Endothelial cell of umbilical vein (primary cell): ENCODE results near the gene ACKR3.

Experiments
- EZH2 ChIP-seq: IDR thresholded peaks from 2 replicates; pipeline ENCODE4 v1.6.1; 2012; ENCODE audit warnings: borderline replicate concordance, low read depth, mild to moderate bottlenecking, moderate library complexity, low read length, inconsistent platforms; ENCODE audit not compliant: severe bottlenecking
- FOS ChIP-seq: IDR thresholded peaks from 2 replicates; pipeline ENCODE4 v1.6.1; 2011; ENCODE audit warnings: mild to moderate bottlenecking, low read length, moderate library complexity, borderline replicate concordance; ENCODE audit not compliant: insufficient read depth
- GATA2 ChIP-seq: IDR thresholded peaks from 2 replicates; pipeline ENCODE4 v1.7.0; 2011; ENCODE audit warnings: low read depth, mild to moderate bottlenecking, moderate library complexity, mixed read lengths, low read length; ENCODE audit not compliant: insufficient read length, insufficient read depth
- JUN ChIP-seq: IDR thresholded peaks from 2 replicates; pipeline ENCODE4 v1.6.1; 2011; ENCODE audit warnings: borderline replicate concordance, low read depth; ENCODE audit not compliant: insufficient read length, insufficient read depth
- POLR2A ChIP-seq: IDR thresholded peaks from 2 replicates; pipeline ENCODE4 v1.6.1; 2012; ENCODE audit warnings: low read depth, mild to moderate bottlenecking, control low read depth, low read length
- POLR2AphosphoS5 ChIP-seq: IDR thresholded peaks from 2 replicates; pipeline ENCODE4 v1.6.1; 2012; ENCODE audit warnings: low read depth, mild to moderate bottlenecking, control low read depth, low read length, moderate library complexity; ENCODE audit not compliant: insufficient read depth
- TF ChIP-seq, protein P1 (sequence below), 2 donors: IDR thresholded peaks; 1 replicate in 1 of 2; 2 replicates in 1 of 2; pipeline ENCODE4 v1.5.1; 2011; ENCODE audit warnings: low read length in 2 of 2, mild to moderate bottlenecking in 2 of 2, moderate library complexity in 2 of 2, control low read depth in 1 of 2, inconsistent platforms in 1 of 2, low read depth in 1 of 2; ENCODE audit not compliant: insufficient read depth in 1 of 2; ENCODE audit errors: extremely low read depth in 1 of 2
- TF ChIP-seq, protein P2 (sequence below): IDR thresholded peaks from 2 replicates; pipeline ENCODE4 v1.6.1; 2011; ENCODE audit not compliant: insufficient read depth, insufficient read length

DNA sequence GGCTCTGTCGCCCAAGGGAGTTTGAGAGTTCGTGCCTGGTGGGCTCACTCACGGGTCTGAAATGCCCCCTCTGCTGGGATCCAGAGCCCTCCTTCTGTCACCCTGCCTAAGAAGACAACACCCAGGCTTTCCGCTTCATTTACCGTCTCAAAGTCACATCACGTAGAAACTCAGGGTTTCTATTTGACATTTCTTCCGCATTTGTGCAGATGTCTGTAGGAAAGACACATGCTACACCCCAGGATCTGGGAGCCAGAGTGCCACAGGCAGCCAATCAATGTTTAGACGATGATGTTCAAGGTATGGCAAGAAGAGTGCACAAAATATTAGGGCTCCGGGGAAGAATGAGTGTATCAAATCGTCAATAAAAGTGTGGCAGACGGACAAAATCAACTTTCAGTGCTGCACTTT is 24.4 kb upstream of the ACKR3 start:
- TF ChIP-seq, protein P1, sequence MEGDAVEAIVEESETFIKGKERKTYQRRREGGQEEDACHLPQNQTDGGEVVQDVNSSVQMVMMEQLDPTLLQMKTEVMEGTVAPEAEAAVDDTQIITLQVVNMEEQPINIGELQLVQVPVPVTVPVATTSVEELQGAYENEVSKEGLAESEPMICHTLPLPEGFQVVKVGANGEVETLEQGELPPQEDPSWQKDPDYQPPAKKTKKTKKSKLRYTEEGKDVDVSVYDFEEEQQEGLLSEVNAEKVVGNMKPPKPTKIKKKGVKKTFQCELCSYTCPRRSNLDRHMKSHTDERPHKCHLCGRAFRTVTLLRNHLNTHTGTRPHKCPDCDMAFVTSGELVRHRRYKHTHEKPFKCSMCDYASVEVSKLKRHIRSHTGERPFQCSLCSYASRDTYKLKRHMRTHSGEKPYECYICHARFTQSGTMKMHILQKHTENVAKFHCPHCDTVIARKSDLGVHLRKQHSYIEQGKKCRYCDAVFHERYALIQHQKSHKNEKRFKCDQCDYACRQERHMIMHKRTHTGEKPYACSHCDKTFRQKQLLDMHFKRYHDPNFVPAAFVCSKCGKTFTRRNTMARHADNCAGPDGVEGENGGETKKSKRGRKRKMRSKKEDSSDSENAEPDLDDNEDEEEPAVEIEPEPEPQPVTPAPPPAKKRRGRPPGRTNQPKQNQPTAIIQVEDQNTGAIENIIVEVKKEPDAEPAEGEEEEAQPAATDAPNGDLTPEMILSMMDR (IDR thresholded peaks at IDR 0.05; ENCODE audit: extremely low read depth in 1 of 2, insufficient read depth in 1 of 2, low read depth in 1 of 2, low read length in 2 of 2), result no peak
- no peak for TF ChIP-seq POLR2AphosphoS5
- TF ChIP-seq POLR2A, result no peak
- no peak for TF ChIP-seq EZH2
- no peak for TF ChIP-seq JUN
- TF ChIP-seq, protein P2, sequence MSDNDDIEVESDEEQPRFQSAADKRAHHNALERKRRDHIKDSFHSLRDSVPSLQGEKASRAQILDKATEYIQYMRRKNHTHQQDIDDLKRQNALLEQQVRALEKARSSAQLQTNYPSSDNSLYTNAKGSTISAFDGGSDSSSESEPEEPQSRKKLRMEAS, result no peak
- no peak for TF ChIP-seq FOS
- TF ChIP-seq GATA2, result no peak
